K562 (cell line): Measurements from ENCODE around the gene HDAC1. TPM values are rescaled to one million over a fixed set of nuclear protein-coding genes. Genes with fewer than 3 reads are reported as not detected.

ENCODE experiments used
- ATAC-seq: fragments of 200-7000 bp; cut with Tn5 transposase; 3 replicates; pipeline ENCODE4 v1.9.1; 2020; ENCODE audit warnings: moderate library complexity
- BruUV-seq: library from RNA; stranded (reverse); fragments of 400-500 nt; replicated peaks from 2 replicates; lab custom pipeline; 2021; lab: Mats Ljungman, UMichigan
- CTCF ChIA-PET: fragments of 300-600 bp; formaldehyde crosslinking; extraction: SDS; loops from one replicate; lab custom pipeline; 2021; ENCODE audit warnings: low intra/inter-chr PET ratio; lab: Yijun Ruan, JAX
- POLR2A ChIA-PET: fragments of 300-600, 350-650 bp; sonication (Branson Sonifier 250); formaldehyde crosslinking; extraction: SDS; loops from one replicate; lab custom pipeline; 2021; ENCODE audit warnings: antibody characterized with exemption, inconsistent platforms; lab: Yijun Ruan, JAX
- DNase-seq, 4 experiments: peaks; one replicate each; pipeline versions ENCODE4 v3.0.0 to v3.0.0-alpha.2; 2011 to 2018; ENCODE audit warnings: low spot score in 3 of 4, mixed read lengths in 3 of 4; ENCODE audit errors: extremely low read depth in 1 of 4
- FAIRE-seq: peaks from 2 replicates; lab custom pipeline; 2011; peaks lifted over from hg19 to GRCh38; lab: Jason Lieb, UNC
- H2AFZ ChIP-seq: 2 replicates; pipeline ENCODE4 v1.6.0; 2011; ENCODE audit warnings: low read depth, low read length, control low read depth, inconsistent platforms
- H3K27ac ChIP-seq: fragments of 200-600 bp; 3 replicates; pipeline ENCODE4 v1.8.0; 2011; ENCODE audit warnings: low read depth, mild to moderate bottlenecking, control low read depth, inconsistent platforms, low read length, moderate library complexity, mixed read lengths; ENCODE audit errors: extremely low read depth
- H3K27me3 ChIP-seq, 2 experiments: fragments of 300-600 bp in 1 of 2; 2 replicates in 1 of 2; 3 replicates in 1 of 2; pipeline versions ENCODE4 v1.6.0 to v1.8.0; 2011; ENCODE audit warnings: inconsistent platforms in 2 of 2, low read length in 2 of 2, mild to moderate bottlenecking in 1 of 2, mixed read lengths in 1 of 2, moderate library complexity in 1 of 2; ENCODE audit not compliant: control insufficient read depth in 2 of 2, insufficient read depth in 2 of 2
- H3K36me3 ChIP-seq: fragments of 300-600 bp; 3 replicates; pipeline ENCODE4 v1.8.0; 2011; ENCODE audit warnings: mild to moderate bottlenecking, low read length, inconsistent platforms; ENCODE audit not compliant: control insufficient read depth, insufficient read depth
- H3K4me1 ChIP-seq, 2 experiments: fragments of 200-600 bp in 1 of 2; replicated peaks in 1 of 2; 2 replicates in 1 of 2; 3 replicates in 1 of 2; pipeline versions ENCODE4 v1.5.1 to v1.8.0; 2011; ENCODE audit warnings: inconsistent platforms in 2 of 2, low read length in 2 of 2, mild to moderate bottlenecking in 1 of 2, mixed read lengths in 1 of 2, moderate library complexity in 1 of 2; ENCODE audit not compliant: control insufficient read depth in 2 of 2, insufficient read depth in 2 of 2
- H3K4me2 ChIP-seq: 2 replicates; pipeline ENCODE4 v1.6.1; 2011; ENCODE audit warnings: low read length, control low read depth, inconsistent platforms, mixed read lengths; ENCODE audit not compliant: insufficient read depth
- H3K4me3 ChIP-seq: fragments of 200-600 bp; sonication (generic), shearing (Covaris generic); 2 replicates; pipeline ENCODE4 v1.5.1; 2016; ENCODE audit warnings: control low read depth, inconsistent platforms
- H3K79me2 ChIP-seq: fragments of 200-600 bp; 3 replicates; pipeline ENCODE4 v1.8.0; 2011; ENCODE audit warnings: low read length, inconsistent platforms; ENCODE audit not compliant: control insufficient read depth, insufficient read depth
- H3K9ac ChIP-seq, 2 experiments: 2 replicates each; pipeline versions ENCODE4 v1.6.0 to v1.6.1; 2011; ENCODE audit warnings: low read depth in 2 of 2, low read length in 2 of 2, control low read depth in 1 of 2, inconsistent platforms in 1 of 2, mild to moderate bottlenecking in 1 of 2, mixed read lengths in 1 of 2; ENCODE audit not compliant: insufficient read depth in 1 of 2
- H3K9me1 ChIP-seq: one replicate; pipeline ENCODE4 v1.6.0; 2011; ENCODE audit warnings: inconsistent platforms, mild to moderate bottlenecking, low read length, moderate library complexity; ENCODE audit not compliant: control insufficient read depth, insufficient read depth
- H3K9me3 ChIP-seq: replicated peaks from 2 replicates; pipeline ENCODE4 v1.5.1; 2011; ENCODE audit warnings: low read depth, low read length, inconsistent platforms; ENCODE audit not compliant: control insufficient read depth, insufficient read depth
- H4K20me1 ChIP-seq: replicated peaks from 2 replicates; pipeline ENCODE4 v1.6.1; 2011; ENCODE audit warnings: low read length, inconsistent platforms, mixed read lengths; ENCODE audit not compliant: control insufficient read depth, insufficient read depth
- BDP1 ChIP-seq: IDR thresholded peaks from 3 replicates; pipeline ENCODE4 v1.6.1; 2011; ENCODE audit not compliant: insufficient read length, insufficient read depth
- CBFA2T2 ChIP-seq: fragments of 450-650 bp; conservative IDR thresholded peaks from 2 replicates; pipeline ENCODE4 v1.6.1; 2017; ENCODE audit warnings: mild to moderate bottlenecking
- CBX3 ChIP-seq, 2 experiments: IDR thresholded peaks; 1 replicate in 1 of 2; 2 replicates in 1 of 2; pipeline ENCODE4 v1.6.1; 2012; ENCODE audit warnings: inconsistent platforms in 2 of 2, low read length in 2 of 2, borderline replicate concordance in 1 of 2, control low read depth in 1 of 2
- NR4A1 ChIP-seq, 2 experiments: fragments of 250-450 bp in 1 of 2; fragments of 450-650 bp in 1 of 2; sonication (Bioruptor Pico) in 1 of 2; IDR thresholded peaks; 2 replicates each; pipeline versions ENCODE4 v1.4.0 to v1.6.1; 2016 to 2020; ENCODE audit warnings: mild to moderate bottlenecking in 2 of 2, missing compliant biosample characterization in 1 of 2, missing genetic modification characterization in 1 of 2, moderate library complexity in 1 of 2
- RB1 ChIP-seq: fragments of 450-650 bp; IDR thresholded peaks from 2 replicates; pipeline ENCODE4 v1.6.1; 2017; ENCODE audit warnings: low read depth, mild to moderate bottlenecking
- RBM17 ChIP-seq: fragments of 200-400 bp; formaldehyde crosslinking; IDR thresholded peaks from 2 replicates; pipeline ENCODE4 v1.6.1; 2017; ENCODE audit warnings: low read depth, mild to moderate bottlenecking, low read length, borderline replicate concordance
- SETDB1 ChIP-seq: IDR thresholded peaks from one replicate; pipeline ENCODE4 v1.6.1; 2012; ENCODE audit warnings: low read length, control low read depth, inconsistent platforms
- TRIM25 ChIP-seq: fragments of 450-650 bp; IDR thresholded peaks from 2 replicates; pipeline ENCODE4 v1.7.0; 2016; ENCODE audit warnings: borderline replicate concordance
- TSC22D4 ChIP-seq: fragments of 450-650 bp; IDR thresholded peaks from 2 replicates; pipeline ENCODE4 v1.6.1; 2016; ENCODE audit warnings: missing genetic modification characterization, missing biosample characterization, control low read depth
- ZNF347 ChIP-seq: fragments of 450-650 bp; formaldehyde crosslinking; IDR thresholded peaks from 2 replicates; pipeline ENCODE4 v1.4.0; 2020; ENCODE audit warnings: low read depth, mild to moderate bottlenecking, moderate library complexity
- ZNF449 ChIP-seq: fragments of 250-450 bp; sonication (Bioruptor Pico); IDR thresholded peaks from 2 replicates; pipeline ENCODE4 v1.8.0; 2022; ENCODE audit warnings: moderate library complexity, mild to moderate bottlenecking, inconsistent platforms
- WGBS: fragments of 100-300 bp; shearing (Covaris generic); methylation state at CpG from one replicate; pipeline ENCODE4 v1.1.6; 2016; ENCODE audit warnings: low coverage, mixed read lengths; ENCODE audit not compliant: insufficient coverage; ENCODE audit errors: missing lambda C conversion rate; 5-methylcytosine and 5-hydroxymethylcytosine counted together
- in situ Hi-C: fragments of 300-500 bp; cut with MboI; formaldehyde crosslinking; loops from 4 replicates; pipeline ENCODE4 v1.15.0; 2018; ENCODE audit warnings: inconsistent platforms, mixed read lengths
- intact Hi-C: fragments of 100-400 bp; cut with micrococcal nuclease; formaldehyde crosslinking; loops from 2 replicates; pipeline ENCODE4 v1.14.2; 2022
- polyA plus RNA-seq, 8 experiments: library from polyadenylated mRNA; depleted of rRNA in 4 of 8; stranded (reverse) in 5 of 8; unstranded in 3 of 8; fragments of >200 nt; fragmentation: Nextera tagmentation in 2 of 8; fragmentation: Illumina TruSeq in 1 of 8; extraction: Ambion mirVana in 2 of 8; extraction: Trizol in 1 of 8; gene quantifications; 2 replicates each; pipeline versions ENCODE4 v1.2.1 to v1.2.3, GENCODE V29; 2011 to 2014; ENCODE audit warnings: inconsistent platforms in 1 of 8, missing spikeins in 1 of 8
- total RNA-seq, 7 experiments: library from RNA; depleted of rRNA in 6 of 7; stranded (reverse); fragments of >200 nt in 6 of 7; fragmentation: Illumina TruSeq in 2 of 7; extraction: Trizol in 2 of 7; gene quantifications; 2 replicates each; pipeline versions ENCODE4 v1.2.1 to v1.2.3, GENCODE V29; 2011 to 2021; ENCODE audit warnings: low replicate concordance in 1 of 7

HDAC1 gene
- total and polyA plus RNA-seq, 9 of the 15 experiments (the other 6 are each of a cell fraction or from before 2014, with no cell fraction given): 169 to 384 (median 193) TPM

- CTCF ChIA-PET: no interaction called here
- no peak overlapping the region for H3K9ac ChIP-seq
- no peak overlapping the region for H3K27ac ChIP-seq
- in situ Hi-C loops: no loop called here
- H3K4me3 ChIP-seq: no peak overlapping the region
- ATAC-seq (no peak), FAIRE-seq (no peak)
- H3K79me2 ChIP-seq: peaks cover 75% of the 10 kb centered on the region
- peaks cover 4% of the 10 kb centered on the region; the same call in 1 of the 2 replicates for H3K9me3 ChIP-seq
- POLR2A ChIA-PET: interaction anchor here (0.6 to 8.1 kb wide), 6 partner anchors 9 to 106 kb away, joined by 3 to 50 read pairs (median 5); partner anchors contain the start of genes HDAC1 and MARCKSL1
- TF ChIP-seq SETDB1 (no peak), BDP1 (no peak), RBM17 (no peak), CBX3 (IDR thresholded peaks at IDR 0.05; ENCODE audit: borderline replicate concordance in 1 of 2, low read length in 2 of 2) (no peak), RB1 (no peak), TSC22D4 (tag) (no peak), ZNF449 (CRISPR knock-in tag) (no peak), TRIM25 (no peak), NR4A1 (CRISPR knock-in tag; IDR thresholded peaks at IDR 0.05) (no peak), NR4A1 (tag; IDR thresholded peaks at IDR 0.05) (no peak), ZNF347 (CRISPR knock-in tag) (no peak), CBFA2T2 (no peak)
- TF ChIP-seq, all 486 proteins: peak for 0
- DNase-seq: no peak
- H3K4me1 ChIP-seq: peaks cover 22 to 28% of the 10 kb centered on the region in 2 experiments; a peak in 4 of 5 replicates
- H4K20me1 ChIP-seq: 0 out of 2 replicates have a peak, but pooled peaks cover 7% of the 10 kb centered on the region
- no peak overlapping the region for H3K4me2 ChIP-seq
- intact Hi-C loops: no loop called here
- no peaks in the 10 kb centered on the region for H3K9me1 ChIP-seq
- WGBS: 93% methylated on average over 3 of the region's 3 CpGs
- no peak overlapping the region for H2AFZ ChIP-seq
- BruUV-seq: no TSS peak
- H3K27me3 ChIP-seq: no peaks in the 10 kb centered on the region
- H3K36me3 ChIP-seq: peaks cover 79% of the 10 kb centered on the region
Observed at GRCh38 chr1:32303358-32303757, 11.5 kb downstream of the HDAC1 start.
